WTC11 (cell line): ENCODE results near the gene ING1.
A peak's percentile ranks its signal among the peaks of the same experiment; 100 is the strongest.

Experiments used
- CREB1 ChIP-seq: sonication (generic); formaldehyde crosslinking; IDR thresholded peaks from 2 replicates; pipeline ENCODE4 v1.8.0; 2023; ENCODE audit warnings: mild to moderate bottlenecking, missing genetic modification reagents
- CREM ChIP-seq: sonication (generic); formaldehyde crosslinking; IDR thresholded peaks from 2 replicates; pipeline ENCODE4 v1.8.1; 2022; ENCODE audit warnings: mild to moderate bottlenecking, missing genetic modification reagents, moderate library complexity
- MXD4 ChIP-seq: fragments of 250-450 bp; sonication (Bioruptor Pico); IDR thresholded peaks from 2 replicates; pipeline ENCODE4 v1.8.0; 2021; ENCODE audit warnings: mild to moderate bottlenecking, moderate library complexity, borderline replicate concordance
- TP53 ChIP-seq: sonication (generic); formaldehyde crosslinking; IDR thresholded peaks from 2 replicates; pipeline ENCODE4 v1.8.1; 2023; ENCODE audit warnings: mild to moderate bottlenecking, missing genetic modification reagents
- ZNF121 ChIP-seq: sonication (generic); formaldehyde crosslinking; IDR thresholded peaks from 2 replicates; pipeline ENCODE4 v1.8.0; 2023; ENCODE audit warnings: missing genetic modification reagents
- TF ChIP-seq, protein P1 (sequence below): fragments of 200-600 bp; IDR thresholded peaks from 2 replicates; pipeline ENCODE4 v1.8.0; 2022; ENCODE audit warnings: antibody characterized with exemption
- TF ChIP-seq, protein P2 (sequence below): sonication (generic); formaldehyde crosslinking; IDR thresholded peaks from 2 replicates; pipeline ENCODE4 v1.8.1; 2022; ENCODE audit warnings: mild to moderate bottlenecking, missing genetic modification reagents, moderate library complexity, borderline replicate concordance
- TF ChIP-seq, protein P3 (sequence below): sonication (generic); formaldehyde crosslinking; conservative IDR thresholded peaks from 2 replicates; pipeline ENCODE4 v1.8.1; 2023; ENCODE audit warnings: mild to moderate bottlenecking, low read depth, missing genetic modification reagents, moderate library complexity
- TF ChIP-seq, protein P4 (sequence below): sonication (generic); formaldehyde crosslinking; IDR thresholded peaks from 2 replicates; pipeline ENCODE4 v1.8.0; 2022; ENCODE audit warnings: mild to moderate bottlenecking, missing genetic modification reagents
- TF ChIP-seq, protein P5 (sequence below): fragments of 250-450 bp; sonication (Bioruptor Pico); conservative IDR thresholded peaks from 2 replicates; pipeline ENCODE4 v1.9.0; 2021; ENCODE audit warnings: mild to moderate bottlenecking
- TF ChIP-seq, protein P6 (sequence below): sonication (generic); formaldehyde crosslinking; IDR thresholded peaks from 2 replicates; pipeline ENCODE4 v1.8.1; 2022; ENCODE audit warnings: low read depth, mild to moderate bottlenecking, moderate library complexity, missing genetic modification reagents, borderline replicate concordance

DNA sequence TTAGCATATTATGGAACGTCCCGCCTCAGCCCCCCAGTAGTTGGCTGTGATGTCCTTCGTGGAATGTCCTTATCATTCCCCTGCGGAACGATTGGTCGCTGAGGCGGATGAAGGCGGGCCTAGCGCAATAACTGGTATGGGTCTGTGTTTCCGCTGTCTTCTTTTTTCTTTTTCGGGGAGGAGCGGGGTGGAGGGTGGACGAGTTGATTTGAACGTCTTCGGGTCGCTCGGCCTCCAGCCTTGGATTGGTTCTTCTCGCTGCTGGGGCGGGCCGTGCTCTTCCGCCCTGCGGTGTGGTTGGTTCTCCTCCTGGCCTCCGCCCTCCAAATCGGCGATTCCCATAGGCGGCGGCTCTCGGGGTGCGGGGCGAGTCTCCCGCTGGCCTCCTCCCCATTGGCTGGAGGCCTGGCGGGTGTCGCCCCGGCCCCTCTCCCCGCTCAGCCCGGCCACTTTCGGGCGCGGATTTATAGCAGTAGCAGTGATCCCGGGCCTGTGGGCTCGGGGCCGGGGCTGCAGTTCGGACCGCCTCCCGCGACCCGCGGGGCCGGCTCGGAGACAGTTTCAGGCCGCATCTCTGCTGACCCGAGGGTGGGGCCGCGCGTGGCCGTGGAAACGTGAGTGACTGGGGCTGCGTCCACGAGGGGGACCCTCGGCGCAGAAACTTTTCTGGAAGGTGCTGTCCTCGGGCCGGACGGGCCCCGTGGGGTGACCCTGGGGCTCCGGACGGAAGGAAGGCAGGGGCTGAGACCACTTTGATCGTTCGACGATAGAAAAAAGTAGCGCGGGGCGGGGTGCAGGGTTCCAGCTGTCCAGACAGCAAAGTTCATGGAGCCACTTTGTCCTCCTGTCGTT lies 2.1 kb downstream of the ING1 start:
- TF ChIP-seq, protein P1, sequence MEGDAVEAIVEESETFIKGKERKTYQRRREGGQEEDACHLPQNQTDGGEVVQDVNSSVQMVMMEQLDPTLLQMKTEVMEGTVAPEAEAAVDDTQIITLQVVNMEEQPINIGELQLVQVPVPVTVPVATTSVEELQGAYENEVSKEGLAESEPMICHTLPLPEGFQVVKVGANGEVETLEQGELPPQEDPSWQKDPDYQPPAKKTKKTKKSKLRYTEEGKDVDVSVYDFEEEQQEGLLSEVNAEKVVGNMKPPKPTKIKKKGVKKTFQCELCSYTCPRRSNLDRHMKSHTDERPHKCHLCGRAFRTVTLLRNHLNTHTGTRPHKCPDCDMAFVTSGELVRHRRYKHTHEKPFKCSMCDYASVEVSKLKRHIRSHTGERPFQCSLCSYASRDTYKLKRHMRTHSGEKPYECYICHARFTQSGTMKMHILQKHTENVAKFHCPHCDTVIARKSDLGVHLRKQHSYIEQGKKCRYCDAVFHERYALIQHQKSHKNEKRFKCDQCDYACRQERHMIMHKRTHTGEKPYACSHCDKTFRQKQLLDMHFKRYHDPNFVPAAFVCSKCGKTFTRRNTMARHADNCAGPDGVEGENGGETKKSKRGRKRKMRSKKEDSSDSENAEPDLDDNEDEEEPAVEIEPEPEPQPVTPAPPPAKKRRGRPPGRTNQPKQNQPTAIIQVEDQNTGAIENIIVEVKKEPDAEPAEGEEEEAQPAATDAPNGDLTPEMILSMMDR, result no peak
- TF ChIP-seq CREB1 (no peak), TP53 (CRISPR knock-in tag) (peak; percentile 74; the same call in 1 of the 2 replicates), ZNF121 (CRISPR knock-in tag) (no peak), CREM (CRISPR knock-in tag) (no peak), MXD4 (CRISPR knock-in tag) (no peak)
- TF ChIP-seq, protein P2, sequence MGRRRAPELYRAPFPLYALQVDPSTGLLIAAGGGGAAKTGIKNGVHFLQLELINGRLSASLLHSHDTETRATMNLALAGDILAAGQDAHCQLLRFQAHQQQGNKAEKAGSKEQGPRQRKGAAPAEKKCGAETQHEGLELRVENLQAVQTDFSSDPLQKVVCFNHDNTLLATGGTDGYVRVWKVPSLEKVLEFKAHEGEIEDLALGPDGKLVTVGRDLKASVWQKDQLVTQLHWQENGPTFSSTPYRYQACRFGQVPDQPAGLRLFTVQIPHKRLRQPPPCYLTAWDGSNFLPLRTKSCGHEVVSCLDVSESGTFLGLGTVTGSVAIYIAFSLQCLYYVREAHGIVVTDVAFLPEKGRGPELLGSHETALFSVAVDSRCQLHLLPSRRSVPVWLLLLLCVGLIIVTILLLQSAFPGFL (CRISPR knock-in tag), result no peak
- TF ChIP-seq, protein P3, sequence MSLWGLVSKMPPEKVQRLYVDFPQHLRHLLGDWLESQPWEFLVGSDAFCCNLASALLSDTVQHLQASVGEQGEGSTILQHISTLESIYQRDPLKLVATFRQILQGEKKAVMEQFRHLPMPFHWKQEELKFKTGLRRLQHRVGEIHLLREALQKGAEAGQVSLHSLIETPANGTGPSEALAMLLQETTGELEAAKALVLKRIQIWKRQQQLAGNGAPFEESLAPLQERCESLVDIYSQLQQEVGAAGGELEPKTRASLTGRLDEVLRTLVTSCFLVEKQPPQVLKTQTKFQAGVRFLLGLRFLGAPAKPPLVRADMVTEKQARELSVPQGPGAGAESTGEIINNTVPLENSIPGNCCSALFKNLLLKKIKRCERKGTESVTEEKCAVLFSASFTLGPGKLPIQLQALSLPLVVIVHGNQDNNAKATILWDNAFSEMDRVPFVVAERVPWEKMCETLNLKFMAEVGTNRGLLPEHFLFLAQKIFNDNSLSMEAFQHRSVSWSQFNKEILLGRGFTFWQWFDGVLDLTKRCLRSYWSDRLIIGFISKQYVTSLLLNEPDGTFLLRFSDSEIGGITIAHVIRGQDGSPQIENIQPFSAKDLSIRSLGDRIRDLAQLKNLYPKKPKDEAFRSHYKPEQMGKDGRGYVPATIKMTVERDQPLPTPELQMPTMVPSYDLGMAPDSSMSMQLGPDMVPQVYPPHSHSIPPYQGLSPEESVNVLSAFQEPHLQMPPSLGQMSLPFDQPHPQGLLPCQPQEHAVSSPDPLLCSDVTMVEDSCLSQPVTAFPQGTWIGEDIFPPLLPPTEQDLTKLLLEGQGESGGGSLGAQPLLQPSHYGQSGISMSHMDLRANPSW, result no peak
- TF ChIP-seq, protein P4, sequence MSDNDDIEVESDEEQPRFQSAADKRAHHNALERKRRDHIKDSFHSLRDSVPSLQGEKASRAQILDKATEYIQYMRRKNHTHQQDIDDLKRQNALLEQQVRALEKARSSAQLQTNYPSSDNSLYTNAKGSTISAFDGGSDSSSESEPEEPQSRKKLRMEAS, result no peak
- TF ChIP-seq, protein P5, sequence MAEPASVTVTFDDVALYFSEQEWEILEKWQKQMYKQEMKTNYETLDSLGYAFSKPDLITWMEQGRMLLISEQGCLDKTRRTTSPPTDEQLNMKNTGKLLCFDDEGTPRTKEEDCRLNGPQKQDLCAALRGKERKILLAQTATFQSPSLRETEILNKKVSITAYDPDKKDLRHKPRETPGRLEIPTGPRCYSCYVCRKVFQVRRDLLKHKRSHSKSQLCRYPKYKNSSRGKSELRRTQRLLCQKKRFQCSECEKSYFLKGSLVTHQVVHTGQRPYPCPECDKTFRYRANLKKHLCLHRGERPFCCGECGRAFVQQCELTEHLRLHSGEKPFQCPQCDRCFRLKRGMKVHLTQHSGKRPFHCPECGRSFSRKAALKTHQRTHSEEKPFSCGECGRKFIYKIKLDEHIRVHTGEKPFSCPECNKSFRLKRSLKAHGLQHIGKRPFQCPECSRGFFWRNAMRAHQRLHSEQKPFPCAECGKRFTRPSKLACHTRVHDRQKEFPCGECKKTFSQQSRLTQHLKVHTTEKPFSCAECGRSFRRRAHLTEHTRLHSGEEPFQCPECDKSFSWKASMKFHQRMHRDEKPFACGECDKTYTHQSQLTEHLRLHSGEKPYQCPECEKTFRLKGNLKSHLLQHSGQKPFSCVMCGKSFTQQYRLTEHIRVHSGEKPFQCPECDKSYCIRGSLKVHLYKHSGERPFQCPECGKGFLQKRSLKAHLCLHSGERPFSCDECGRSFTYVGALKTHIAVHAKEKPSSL, result no peak
- TF ChIP-seq, protein P6, sequence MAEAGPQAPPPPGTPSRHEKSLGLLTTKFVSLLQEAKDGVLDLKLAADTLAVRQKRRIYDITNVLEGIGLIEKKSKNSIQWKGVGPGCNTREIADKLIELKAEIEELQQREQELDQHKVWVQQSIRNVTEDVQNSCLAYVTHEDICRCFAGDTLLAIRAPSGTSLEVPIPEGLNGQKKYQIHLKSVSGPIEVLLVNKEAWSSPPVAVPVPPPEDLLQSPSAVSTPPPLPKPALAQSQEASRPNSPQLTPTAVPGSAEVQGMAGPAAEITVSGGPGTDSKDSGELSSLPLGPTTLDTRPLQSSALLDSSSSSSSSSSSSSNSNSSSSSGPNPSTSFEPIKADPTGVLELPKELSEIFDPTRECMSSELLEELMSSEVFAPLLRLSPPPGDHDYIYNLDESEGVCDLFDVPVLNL (CRISPR knock-in tag), result no peak
